Measurements from ENCODE around the gene CALCOCO1.

DNA sequence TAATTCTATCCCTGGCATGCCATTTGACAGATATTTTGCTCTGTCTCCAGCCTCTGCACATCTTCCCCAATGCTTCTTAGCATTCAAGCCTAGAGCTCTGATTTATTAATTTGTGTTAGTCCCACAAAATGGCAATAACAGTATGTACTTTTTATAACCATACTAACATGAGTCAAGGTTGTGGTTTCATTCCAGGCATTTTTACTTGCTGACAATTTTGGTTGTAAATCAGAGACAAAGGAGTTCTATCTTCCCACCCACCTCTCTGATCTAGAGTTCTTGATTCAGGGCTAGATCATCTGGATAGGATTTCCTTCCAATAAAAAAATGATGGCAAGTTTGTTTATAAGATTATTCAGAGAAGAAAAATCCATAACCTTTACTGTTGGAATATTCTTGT is 43.0 kb upstream of the CALCOCO1 start:
- TF ChIP-seq, protein P1, sequence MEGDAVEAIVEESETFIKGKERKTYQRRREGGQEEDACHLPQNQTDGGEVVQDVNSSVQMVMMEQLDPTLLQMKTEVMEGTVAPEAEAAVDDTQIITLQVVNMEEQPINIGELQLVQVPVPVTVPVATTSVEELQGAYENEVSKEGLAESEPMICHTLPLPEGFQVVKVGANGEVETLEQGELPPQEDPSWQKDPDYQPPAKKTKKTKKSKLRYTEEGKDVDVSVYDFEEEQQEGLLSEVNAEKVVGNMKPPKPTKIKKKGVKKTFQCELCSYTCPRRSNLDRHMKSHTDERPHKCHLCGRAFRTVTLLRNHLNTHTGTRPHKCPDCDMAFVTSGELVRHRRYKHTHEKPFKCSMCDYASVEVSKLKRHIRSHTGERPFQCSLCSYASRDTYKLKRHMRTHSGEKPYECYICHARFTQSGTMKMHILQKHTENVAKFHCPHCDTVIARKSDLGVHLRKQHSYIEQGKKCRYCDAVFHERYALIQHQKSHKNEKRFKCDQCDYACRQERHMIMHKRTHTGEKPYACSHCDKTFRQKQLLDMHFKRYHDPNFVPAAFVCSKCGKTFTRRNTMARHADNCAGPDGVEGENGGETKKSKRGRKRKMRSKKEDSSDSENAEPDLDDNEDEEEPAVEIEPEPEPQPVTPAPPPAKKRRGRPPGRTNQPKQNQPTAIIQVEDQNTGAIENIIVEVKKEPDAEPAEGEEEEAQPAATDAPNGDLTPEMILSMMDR (conservative IDR thresholded peaks at IDR 0.05; ENCODE audit: low read depth, low read length) = no peak
- no peak for TF ChIP-seq EZH2 (IDR thresholded peaks at IDR 0.05; ENCODE audit: borderline replicate concordance, low read depth, low read length, poor library complexity, severe bottlenecking)
